ENCODE results near the gene TCEA3.
"Not testable (repeated sequence)": the region's sequence is repeated elsewhere in the genome, so short reads cannot be mapped to it uniquely, and the experiment has no call there.

The TCEA3 gene

DNA sequence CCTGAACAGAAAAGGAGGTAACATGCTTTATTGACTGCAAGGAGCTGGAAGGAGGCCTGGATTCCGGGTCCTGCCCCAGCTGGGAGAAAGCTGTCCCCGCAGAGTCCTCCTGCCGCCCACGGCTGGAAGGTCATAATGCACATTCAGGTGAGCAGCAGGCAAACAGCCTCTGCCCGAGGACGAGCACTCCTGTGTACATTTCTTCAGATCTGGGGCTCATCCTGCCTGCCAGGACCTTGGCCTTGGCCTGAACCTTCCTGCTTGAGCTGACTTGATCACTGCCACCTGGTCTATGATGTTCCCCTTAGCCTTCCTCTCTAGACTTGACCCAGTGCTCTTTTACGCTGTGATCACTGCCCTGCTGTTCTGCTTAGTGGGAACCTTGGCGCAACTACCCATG is 37.1 kb downstream of the TCEA3 start:
- DNase-seq = no peak

DNA sequence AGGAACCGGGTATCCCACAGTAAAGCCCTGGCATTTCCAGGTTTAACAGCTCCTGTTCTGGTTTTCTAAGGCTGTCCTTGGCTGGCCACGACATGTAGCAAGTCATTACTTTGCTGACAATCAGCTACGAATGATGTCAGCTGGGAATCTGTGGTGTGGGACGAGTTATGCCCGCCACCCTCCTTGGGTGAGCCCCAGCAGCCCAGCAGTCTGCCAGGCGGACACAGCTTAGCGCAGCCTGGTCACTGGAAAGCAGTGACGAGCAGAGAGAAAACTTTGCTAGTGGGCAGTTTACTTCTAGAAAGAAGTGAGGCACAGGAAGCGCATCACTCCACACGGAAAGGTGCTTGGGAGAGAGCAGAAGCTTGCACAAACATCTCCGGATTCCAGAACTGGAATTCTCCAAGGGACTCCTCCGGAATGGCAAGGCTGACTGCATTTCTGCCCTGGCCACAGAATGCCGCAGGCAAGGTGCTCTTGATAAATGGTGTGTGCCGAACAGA is 39.4 kb downstream of the TCEA3 start:
- DNase-seq = no peak

DNA sequence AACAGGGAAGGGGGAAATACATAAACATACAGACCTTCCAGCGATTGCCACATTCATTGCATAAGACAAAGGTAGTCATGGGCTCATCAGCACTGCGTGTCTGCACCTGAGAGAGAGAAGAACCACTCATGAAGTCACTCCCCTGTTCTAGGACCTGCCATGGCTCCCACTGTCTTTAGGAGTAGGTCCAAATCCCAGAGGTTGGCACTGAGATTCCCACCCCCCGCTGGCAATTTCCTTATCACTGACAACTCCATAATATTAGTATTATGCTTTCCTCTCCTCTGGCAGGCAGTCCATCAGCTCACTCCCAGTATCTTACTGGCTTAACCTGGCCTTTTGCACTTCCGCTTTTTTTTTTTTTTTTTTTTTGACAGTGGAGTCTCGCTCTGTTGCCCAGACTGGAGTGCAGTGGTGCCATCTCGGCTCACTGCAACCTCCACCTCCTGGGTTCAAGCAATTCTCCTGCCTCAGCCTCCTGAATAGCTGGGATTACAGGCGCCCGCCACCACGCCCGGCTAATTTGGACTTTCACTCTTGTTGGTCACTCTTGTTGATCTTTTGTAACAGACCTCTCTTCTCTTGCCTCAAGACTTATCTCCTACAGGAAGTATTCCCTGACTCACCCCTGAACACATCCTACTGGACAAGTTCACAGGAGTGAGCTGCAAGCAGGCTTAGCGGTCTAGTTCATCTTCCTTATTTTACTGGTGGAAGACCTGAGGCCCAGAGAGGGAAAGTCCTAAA is 40.1 kb downstream of the TCEA3 start:
- no peak for DNase-seq

DNA sequence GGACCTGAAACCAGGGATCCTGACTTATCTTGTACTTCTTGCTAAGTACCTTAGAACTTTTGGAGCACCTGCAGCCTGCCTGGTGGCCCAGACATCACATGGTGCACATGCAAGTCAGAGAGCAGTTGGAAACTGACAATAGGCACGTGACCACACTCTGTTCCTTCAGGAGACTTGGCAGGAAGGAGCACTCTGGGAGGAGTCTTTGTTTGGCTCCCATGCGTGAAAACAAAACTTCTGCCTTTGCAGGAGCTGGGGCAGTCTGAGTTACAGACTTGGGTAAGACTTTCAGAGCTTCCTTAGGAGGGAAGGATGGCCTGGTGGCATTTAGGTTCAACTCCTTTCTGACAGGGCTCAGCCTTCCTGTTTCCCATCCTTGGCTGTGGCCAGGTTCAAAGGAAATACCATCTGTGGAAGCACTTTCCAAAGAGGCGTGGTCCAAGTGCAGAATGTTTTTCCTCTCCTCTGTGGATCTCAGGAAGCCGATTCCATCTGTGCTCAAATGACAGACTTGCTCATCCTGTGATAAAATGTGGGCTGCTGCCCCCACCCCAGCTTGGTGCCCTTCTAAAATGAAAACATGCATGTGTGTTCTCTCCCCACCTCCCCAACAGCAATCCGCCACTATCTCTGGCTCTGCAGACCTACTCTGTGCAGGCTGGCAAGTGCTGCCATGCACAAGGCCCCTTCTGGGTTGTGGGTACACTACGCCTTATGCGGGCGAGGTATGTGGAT is 40.8 kb downstream of the TCEA3 start:
- DNase-seq = no peak

DNA sequence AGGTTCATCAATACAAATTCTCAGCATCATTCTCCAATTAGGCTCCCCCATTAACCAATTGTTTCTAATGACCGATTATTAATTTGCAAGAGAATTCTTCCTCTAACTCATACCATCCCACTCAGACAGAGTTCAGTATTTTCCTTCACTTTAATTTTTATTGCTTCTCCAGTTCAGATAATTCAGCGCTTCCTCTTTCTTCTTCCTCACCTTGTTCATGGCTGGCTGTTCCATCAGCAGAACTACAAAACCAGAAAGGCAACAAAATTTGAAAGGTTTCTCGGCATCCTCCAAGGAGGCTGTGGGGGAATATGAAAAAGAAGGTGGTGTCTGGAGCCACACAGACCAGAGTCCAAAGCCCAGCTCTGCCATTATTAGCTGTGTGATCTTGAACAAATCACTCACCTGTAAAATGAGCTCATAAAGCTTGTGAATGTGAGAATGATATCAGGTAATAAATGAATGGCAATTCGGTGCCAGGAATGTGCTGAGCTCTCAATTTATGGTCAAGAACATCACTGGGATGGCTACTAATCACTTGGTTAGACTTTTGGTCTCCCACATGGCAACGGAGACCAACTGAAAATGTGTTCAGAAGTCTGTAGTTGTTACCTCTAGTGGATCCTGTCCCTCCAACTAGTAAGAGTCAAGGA is 43.2 kb downstream of the TCEA3 start:
- no peak for DNase-seq

DNA sequence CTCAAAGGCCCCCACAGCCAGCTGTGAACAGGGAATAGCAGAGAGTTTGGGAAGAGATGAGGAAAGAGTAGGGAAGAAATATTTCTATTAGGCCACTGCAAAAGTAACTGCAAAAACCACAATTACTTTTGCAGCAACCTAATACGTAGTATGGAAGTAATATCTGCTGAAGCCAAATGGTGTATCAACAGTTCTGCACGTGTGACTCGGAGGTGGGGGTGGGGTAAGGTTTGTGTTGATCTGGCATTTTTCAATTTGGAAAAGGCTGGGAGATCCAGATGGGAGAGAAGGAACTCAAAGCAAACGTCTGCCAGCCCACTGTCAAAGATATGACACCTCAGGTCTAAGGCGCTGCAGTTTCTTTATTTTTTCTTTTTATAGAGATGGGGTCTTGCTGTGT is 43.8 kb downstream of the TCEA3 start:
- DNase-seq = no peak

DNA sequence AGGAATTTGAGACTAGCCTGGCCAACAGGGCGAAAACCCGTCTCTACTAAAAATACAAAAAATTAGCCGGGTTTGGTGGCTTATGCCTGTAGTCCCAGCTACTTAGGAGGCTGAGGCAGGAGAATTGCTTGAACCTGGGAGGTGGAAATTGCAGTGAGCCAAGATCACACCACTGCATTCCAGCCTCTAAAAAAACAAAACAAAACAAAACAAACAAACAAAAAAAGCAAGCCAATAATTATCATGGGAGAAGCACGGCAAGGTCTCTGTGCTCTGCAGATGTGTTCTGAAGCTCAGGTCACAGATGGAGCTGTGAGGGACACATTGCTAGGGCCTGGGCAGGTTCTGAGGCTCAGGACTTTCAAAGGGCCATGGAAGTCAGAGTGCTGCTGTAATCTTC is 44.3 kb downstream of the TCEA3 start:
- DNase-seq = not testable (repeated sequence)

DNA sequence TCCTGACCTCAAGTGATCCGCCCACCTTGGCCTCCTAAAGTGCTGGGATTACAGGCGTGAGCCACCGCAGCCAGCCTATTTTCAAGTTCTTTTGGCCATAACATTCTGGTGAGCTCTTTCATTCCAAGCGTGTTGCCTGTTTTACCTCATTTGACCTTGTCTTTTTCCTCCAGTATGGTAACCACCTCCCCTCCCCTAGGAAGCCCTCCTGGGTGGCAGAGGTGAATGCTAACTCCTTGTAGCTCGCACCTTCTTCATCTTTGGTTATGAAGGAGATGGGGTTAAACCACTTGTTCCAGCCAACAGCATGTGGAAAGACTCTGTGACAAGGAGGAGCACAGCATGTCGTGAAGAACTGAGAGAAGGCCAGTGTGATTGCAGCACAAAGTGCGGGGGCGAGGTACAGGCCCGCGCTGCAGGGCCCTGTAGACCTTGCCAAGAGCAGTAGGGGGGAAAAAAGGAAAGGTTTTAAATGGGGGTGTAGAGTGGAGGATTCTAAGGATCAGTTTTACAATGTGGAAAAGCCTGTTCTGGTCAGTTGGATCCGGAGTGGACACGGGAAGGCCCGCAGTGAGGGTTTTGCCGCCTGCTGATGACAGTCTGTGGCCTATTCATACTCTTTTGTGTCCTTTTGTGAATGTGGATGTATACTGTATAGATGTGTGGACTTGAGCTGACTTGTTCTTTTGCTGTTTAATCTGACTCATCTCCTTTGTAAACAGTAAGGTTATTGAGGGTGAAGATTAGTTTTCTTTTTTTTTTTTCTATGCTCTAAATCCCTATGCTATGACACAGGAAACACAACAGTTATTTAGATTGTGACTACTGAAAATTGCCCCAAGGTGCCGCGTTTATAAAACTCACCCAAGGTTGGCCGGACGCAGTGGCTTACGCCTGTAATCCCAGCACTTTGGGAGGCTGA is 47.4 kb downstream of the TCEA3 start:
- peak; percentile 88 for DNase-seq

DNA sequence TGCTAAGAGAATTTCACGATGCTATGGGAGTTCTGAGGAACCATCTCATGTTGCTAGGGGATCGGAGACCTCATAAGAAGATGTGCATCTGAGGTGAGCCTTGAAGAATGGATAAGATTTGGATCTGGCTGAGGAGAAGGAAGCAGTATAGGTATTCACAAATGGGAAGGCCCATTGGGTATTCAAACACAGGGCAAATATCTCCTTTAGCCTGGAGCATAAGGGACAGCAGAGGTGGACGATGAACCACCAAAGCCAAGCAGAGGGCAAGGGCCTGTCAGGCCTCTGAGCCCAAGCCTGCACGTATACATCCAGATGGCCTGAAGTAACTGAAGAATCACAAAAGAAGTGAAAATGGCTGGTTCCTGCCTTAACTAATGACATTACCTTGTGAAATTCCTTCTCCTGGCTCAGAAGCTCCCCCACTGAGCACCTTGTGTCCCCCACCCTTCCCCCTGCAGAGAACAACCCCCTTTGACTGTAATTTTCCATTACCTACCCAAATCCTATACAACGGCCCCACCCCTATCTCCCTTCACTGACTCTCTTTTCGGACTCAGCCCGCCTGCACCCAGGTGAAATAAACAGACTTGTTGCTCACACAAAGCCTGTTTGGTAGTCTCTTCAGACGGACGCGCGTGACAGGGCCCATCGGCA is 50.3 kb downstream of the TCEA3 start:
- DNase-seq = not testable (repeated sequence)

DNA sequence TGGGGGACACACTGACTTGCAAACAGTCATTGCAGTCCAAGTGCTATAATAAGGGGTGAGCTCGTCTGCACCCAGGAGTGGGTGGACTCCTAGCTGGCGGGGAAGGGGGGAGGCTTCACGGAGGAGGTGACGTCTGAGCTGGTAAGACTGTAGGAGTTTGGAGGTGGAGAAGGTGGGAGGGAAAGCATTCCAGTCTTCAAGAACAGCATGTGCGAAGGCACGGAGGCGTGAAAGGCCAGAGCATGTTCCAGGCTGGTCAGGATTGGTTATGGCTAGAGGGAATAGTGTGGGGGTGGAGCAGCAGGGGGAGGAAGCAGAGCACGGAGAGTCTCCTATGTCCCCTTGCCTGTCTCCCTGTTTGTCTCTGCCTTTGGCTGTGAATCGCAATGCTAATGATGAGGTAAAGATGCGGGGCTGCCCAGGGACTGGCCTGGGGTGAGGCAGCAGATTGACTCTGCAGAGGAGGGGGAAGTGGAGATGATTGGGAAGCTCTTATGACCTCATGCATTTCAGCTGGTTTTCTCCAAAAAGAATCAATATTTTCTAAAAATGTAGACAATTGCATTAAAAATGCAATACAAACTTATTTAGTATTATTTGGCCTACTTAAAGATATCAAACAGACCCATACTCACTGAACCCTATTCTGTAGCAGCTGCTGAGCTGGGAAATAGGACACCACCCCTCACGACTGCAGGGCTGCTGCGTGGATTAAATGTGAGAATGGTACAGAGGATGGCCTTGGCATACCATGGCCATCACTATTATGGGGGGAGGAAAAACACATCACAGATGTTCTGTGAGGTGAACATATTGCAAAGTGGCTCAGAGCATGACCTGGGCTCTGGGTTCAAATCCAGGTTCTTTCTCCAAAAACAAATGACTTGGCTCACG is 52.3 kb downstream of the TCEA3 start:
- no peak for DNase-seq

DNA sequence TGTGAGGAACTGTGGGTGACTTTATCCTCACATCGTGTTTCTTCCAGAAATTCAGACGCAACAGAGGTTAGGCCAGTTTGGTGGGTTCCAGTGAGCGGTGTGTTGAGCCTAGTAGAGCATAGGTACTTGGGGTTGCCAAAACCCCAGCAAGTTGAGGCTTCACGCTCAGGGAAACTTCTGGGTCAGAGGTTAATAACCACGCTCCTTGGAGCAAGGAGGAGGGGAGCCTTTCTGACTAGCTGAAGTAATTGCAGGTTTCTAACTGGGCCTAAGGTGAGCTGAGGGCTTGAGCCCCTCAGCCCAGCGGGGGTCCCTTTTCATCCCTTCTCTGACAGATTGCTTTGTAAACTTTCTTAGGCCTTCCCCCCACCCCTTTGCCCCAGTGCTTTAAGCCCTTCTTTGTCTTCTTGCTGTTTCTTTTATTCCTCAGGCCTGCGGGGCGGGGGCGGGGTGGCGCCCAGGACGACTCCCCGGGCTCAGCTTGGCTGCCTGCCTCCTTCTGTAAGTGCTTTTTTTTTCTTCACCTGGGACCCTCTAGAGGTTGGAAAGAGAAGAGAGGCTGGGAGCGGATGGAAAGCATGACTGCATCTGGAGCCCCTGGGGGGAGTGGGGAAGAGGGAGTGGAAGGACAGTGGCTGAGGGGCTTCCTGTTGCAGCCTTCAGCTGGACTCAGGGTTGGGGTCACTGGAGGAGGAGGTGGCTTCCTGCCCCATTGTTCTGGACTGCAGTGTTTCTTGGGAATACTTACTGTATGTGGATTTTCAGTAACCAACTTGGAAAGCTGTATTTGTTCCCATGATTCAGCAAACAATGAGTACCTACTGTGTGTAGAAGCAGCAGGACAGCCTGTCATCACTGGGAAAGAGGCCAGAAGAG is 53.6 kb downstream of the TCEA3 start:
- DNase-seq = no peak

DNA sequence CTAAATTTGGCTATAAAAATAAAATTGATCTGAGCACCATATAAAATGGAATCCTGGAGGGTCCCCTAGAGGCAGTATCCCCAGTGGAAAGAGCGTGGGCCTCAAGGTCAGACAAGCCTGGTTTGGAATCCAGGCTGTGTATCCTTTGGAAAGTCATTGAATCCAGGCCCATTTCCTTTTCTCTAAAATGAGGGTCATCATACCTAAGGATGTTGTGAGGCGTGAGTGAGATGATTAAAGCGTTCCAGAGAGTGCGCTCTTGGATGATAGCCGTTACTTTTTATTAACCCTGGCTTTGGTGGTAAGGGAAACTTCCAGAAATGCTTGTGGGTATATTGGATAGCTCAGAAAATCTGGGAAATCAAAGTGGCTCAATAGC is 54.2 kb downstream of the TCEA3 start:
- DNase-seq = no peak

DNA sequence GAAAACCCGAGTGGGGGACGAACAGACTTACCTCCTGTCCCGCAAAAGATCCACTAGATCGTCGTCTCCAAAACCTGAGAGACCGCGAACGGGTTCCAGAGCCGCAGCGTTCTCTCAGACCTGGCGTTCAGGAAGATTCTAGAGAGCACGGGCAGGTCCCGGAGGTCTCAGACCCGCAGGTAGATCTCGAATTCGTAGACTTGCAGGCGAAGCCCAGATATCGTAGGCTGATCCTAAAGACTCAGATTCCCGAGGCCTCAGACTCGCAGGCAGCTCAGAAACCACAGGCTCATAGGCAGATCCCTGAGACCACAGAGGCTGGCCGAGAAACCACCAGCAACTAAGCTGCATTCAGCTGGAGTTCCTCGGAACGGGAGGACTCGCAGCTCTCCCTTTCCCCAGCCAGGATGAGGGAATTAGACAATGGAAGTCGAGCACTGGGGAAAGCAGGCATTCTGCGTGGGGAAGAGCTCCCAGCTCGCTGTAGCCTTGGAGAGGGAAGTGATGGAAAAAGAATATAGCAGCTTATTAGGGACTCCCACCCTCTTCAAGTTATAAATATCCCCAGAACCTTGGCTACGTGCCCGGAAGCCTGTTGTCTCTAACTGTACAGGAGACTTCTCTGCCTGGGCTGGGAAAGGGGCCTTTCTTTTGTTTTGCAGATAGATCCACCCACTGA is 55.1 kb downstream of the TCEA3 start, which contains the start of gene ZNF436:
Gene ZNF436 (minus strand): TSS at position 502 of the 679 bp plus-strand sequence. CDS start 1,831 bp downstream, outside the sequence.
- peak; percentile 78 for DNase-seq

DNA sequence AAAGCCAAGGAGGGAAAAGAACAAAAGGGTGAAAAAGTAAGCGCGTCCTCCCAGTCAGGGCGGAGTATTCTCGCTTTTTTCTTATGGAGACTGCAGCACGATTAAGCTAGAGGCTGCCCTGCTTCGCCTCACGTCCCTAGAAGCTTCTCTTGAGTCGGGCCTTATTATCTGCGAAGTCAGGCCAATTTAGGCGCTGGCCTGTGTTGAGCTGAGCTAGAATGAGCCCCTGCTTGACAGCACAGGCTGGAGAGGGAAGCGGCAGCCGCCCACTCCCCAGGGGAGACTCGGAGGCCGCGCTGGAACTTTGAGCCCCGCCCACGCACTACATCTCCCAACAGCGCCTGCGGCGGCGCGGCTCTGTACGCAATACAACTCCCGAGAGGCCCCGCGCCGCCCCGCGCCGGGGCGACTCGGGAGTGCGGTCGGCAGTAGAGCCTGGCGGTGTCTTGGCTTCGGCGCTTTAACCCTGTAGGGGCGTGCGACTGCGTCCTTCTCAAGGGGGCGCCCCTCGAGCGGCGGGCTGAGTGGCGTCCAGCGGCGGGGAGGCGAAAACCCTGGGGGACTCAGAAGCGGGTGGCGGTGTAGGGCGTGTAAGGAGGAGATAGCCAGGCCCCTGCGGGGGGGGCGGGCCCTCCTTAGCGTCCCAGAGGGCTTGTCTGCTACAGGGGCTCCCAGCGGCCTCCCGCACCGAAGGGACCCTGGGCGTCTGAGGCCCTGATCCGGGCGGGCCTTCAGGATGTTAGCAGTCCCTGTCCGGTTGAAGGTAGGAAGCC is 55.8 kb downstream of the TCEA3 start:
- peak; percentile 90 for DNase-seq

DNA sequence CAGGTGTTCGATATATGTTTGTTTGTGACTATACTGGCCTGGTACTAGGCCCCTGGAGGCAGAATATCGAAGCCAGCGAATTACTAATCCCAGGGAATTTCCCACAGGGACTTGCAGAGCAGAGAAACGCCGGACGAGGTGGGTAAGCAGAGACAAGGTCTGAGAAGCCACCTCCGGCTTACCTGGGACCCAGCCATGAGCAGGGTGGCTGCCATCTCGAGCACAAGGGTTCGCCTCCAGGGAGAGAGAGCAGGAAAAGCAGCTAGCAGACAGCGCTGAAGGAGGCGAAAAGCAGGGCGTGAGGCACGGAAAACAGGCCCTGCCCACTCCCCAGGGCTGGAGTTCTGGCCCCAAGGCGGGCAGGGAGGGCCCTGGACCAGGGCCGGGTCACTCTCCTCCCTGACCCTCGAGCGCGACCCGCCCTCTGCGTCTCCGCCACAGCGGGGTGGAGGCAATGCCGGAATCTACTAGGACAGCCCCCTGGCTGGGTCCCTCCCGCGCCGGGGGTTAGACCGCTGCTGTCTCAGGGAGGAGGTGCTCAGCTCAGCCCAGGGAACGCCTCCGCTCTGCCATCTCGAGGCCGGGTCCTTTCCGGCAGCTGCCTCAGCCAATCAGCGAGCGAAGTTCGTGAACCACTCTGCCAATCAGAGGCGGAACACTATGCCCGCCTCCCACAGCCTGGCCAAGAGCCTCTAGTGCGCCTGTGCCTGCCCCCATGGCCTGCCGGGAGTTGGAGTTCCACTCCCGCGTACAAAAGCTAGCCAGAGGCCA is 56.6 kb downstream of the TCEA3 start:
- DNase-seq = peak; percentile 97

DNA sequence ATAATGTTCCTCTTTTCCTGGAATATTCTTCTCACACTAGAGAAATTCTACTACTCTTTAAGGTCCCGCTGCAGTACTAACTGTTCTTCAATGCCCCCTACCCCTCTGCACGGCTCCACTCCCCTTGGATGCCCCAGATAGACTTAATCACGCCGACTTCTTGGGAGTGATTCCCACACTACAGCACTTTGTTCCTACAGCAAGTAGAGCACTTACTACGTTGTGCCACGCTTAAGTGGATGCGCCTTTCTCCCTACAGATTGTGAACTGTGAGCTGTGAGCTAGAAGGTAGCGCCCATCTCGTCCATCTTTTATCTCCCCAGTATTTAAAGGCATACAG is 57.1 kb downstream of the TCEA3 start:
- DNase-seq = peak; percentile 38

DNA sequence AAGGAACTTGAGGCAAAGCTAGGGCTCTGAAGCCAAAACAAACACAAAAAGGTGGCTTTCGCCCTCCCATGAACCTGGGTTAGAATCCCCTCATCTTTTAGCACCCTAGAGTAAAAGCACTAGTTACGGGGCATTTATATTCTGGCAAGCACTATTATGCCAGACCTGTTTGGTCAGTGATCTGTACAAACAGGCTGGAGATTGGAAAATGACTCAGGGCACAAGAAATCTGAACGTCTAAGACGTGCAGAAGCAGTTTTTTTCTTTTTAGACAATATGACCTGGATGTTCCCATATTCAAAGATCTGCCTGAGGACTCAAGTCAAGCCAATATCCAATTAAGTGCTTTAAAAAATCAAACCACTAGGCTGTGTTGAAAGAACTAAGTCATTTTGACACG is 58.0 kb downstream of the TCEA3 start:
- DNase-seq = no peak

DNA sequence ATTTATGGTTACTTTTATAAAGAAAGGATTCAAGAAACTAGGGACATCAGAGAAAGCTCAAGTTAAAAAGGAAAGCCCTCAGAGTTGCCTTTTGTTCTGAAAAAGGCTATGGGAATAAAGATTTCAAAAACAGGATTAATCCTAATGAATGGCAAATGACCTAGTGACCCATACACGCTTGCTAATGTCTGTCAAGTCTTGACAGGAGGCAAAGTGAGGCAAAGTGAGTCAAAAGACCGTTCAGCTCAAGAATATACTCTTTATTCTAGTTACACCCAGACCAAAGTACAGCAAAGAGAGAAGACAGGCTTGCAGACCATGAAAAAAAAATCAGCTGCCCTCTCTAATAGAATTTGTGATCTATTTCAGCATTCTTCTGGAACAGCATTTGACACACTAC is 58.4 kb downstream of the TCEA3 start:
- no peak for DNase-seq

Data from NCI-H146 (cell line).